Mesenteric fat pad (tissue), 1 donor: ENCODE data around the gene NTRK2. TPM values are rescaled to one million over a fixed set of nuclear protein-coding genes. Genes with fewer than 3 reads are reported as not detected.

Experiments
- DNase-seq: peaks from one replicate; pipeline ENCODE4 v3.0.0-alpha.2; 2020; ENCODE audit warnings: low spot score
- total RNA-seq: library from RNA; stranded (reverse); fragmentation: NEBNext Ultra II Directional; extraction: Animal tissue kit (Norgen Biotek cat#: 25700); gene quantifications from one replicate; pipeline ENCODE4 v1.2.1, GENCODE V29; 2021
- donor health status: DM: yes; HTN: yes; CAD: no.

The NTRK2 gene
- total RNA-seq, 1 donor from 2014 or later = 14.4 TPM

GRCh38 chr9:84966876-84967830, 297.6 kb downstream of the NTRK2 start:
- no peak for DNase-seq

- DNase-seq = no peak
These were observed 299.6 kb downstream of the NTRK2 start for GRCh38 chr9:84969084-84969483.

DNA sequence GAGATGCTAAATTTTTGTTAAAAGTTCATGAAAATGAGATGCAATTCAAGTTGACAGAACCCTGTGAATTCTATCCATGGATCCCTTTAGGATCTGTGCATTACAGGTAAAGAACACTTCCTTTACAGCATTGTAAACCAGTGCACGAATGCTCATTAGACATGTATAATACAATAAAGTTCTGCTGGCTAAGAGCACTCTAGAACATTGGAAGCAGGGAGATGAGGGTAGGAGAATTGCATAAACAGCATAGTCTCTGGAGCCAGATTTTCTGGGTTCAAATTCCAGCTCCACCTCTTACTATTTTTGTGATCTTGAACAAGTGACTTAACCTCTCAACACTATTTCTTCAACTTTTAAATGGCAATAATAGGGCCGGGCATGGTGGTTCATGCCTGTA, 300.2 kb downstream of the NTRK2 start:
- DNase-seq = no peak

GRCh38 chr9:84970432-84970831, 300.9 kb downstream of the NTRK2 start:
- DNase-seq = no peak

DNA sequence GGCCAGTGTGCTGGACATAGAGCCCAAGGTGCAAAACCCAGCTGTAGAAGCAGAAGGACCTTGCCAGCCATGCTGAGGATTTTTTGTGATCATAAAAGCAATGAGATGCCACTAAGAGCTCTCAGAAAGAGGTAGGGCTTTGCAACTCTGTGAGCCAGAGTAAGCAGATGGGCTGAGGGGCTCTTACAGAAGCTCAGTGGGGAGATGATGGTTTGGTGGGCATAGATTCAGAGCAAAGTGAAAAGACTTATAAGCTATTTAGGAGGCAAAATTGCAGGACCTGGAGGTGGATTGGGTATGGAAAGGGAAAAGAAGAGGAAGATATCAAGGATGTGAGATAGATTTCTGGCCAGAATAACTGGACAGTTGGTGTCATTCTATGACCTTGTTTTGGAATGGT, 302.0 kb downstream of the NTRK2 start:
- no peak for DNase-seq

DNA sequence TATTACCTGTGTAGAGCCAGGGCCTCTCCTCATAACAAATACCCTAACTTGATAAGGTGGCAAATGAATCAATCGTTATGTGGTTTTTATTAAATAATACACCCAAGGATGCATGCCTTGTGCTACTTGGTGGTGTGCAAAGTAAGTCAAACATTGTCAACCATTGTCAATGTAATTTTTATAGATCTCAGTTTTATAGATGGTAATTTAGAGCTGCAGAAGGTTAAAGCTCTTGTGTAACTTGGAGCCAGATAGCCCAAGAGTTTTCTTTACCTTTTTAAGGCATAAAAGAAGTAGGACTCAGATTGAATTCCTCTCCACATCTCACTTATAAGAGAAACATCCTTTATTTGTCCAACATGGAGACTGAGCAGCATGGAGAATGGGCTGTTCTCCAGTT, 304.7 kb downstream of the NTRK2 start:
- no peak for DNase-seq

DNA sequence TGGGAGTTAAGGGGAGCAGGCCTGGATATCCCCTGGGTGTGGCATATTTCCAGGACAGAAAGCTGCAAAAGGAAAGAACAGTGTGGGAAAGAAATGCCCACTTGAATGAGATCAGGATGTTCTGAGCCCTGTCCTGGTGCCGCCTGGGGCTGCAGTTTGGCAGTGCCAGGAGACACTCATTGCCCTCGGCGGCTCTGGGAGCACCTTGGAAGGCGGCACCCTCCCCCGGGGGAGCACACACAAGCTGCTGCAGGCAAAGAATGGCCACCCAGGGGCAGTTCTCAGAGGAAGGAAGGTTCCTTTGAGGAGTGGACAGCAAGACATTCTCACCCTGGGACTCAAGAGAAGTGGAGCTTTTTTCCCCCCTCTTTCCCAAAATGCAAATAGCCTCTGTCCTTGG, 305.3 kb downstream of the NTRK2 start:
- no peak for DNase-seq

GRCh38 chr9:84975926-84976325, 306.4 kb downstream of the NTRK2 start:
- DNase-seq = no peak

DNA sequence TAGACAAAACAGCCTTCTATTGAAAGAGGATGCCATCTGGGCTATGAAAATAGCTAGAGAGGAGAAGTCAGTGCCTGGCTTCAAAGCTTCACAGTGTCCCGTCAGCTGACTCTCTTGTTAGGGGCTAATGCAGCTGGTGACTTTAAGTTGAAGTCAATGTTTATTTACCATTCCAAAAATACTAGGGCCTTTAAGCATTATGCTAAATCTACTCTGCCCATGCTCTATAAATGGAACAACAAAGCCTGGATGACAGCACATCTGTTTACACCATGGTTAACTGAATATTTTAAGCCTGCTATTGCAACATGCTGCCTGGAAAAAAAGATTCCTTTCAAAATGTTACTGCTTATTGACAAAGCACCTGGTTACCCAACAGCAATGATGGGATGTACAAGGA, 309.1 kb downstream of the NTRK2 start:
- DNase-seq = no peak

- DNase-seq = no peak
These were observed 314.2 kb downstream of the NTRK2 start for GRCh38 chr9:84983749-84984148.

GRCh38 chr9:84988621-84989020, 319.1 kb downstream of the NTRK2 start:
- DNase-seq = no peak

DNA sequence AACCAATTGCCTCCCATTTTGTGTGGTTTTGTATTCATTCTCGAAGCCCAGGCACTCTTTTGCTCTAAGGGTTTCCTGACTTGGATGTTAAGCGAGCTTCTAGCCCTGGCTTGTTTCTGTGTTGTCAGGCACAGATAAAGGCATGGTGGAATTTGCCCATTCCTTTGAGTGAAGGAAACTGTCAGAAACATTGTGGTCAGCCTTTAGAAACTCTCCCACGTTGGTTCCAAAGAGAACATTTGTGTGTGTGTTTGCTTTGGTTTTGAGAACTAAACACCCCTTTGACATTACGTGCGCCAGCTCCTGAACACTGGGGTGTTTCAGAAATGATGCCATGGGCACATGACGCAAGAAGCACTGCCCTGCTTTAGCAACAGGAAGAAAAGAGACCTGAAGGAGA, 320.9 kb downstream of the NTRK2 start:
- no peak for DNase-seq

GRCh38 chr9:84990850-84991513, 321.5 kb downstream of the NTRK2 start:
- DNase-seq = no peak

DNA sequence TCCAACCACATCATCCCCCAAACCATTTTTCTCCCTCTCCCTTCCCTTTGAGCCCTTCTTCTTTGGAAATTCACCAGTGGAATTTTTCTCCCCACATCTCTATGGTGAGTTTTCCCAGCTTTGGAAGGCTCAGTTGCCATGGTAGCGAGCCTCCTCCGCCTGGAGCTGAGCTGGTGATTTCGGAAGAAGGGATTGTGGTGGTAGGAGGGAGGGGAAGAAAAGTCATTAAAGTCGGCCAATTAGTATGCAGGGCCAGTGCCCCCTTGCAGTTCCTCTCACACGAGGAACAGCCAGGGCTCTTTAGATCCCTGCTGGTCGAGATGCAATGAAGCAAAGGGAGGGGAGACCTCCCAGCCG, 322.0 kb downstream of the NTRK2 start:
- DNase-seq = no peak

- DNase-seq = no peak
These were observed 322.9 kb downstream of the NTRK2 start for GRCh38 chr9:84992381-84992780.

- DNase-seq = no peak
These were observed 323.6 kb downstream of the NTRK2 start for GRCh38 chr9:84993105-84993504.

- DNase-seq = no peak
These were observed 326.5 kb downstream of the NTRK2 start for GRCh38 chr9:84996029-84996428.

- DNase-seq = no peak
These were observed 327.2 kb downstream of the NTRK2 start for GRCh38 chr9:84996716-84997115.

- DNase-seq = no peak
These were observed 327.9 kb downstream of the NTRK2 start for GRCh38 chr9:84997472-84997871.

DNA sequence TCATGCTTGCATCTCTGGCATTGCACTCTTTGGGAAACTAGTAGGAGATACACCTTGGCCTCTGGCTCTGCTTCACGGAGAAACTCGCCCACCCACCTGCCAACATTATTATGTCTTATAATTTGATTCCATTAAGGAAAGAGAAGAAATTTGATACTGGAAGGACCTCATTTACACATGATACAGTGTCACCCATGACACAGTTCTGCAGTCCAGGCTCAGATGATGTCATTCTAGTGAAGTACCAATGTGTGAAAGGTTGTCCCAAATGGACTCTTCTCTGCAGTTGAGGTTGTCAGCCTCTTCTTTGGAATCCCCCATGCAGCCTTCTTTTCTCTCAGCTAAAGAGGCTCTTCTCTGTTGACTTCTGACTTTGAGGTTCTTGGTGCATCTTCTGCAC, 329.1 kb downstream of the NTRK2 start:
- DNase-seq = no peak

- DNase-seq = no peak
These were observed 330.3 kb downstream of the NTRK2 start for GRCh38 chr9:84999788-85000187.

DNA sequence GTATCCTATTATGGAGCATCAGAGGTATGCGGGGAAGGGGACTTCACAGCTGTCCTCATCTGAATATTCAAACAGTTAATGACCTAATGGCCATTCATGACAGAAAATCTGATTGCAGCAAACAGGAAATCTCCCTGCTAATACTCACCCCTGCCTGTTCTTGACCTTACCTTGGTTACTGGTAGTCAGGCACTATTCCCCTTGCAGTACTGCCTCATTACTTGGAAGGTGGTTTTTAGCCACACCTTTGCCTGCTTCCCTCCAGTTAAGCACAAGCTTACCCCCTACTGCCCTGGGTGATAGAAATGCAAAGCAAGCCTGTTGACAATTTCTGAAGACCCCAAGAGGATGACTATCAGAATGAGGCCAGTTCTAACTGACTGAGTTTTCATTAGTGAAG, 332.4 kb downstream of the NTRK2 start:
- DNase-seq = no peak
